HG02763 (cell line): ENCODE data around the gene POLR2F.
"Not testable (repeated sequence)": the region's sequence is repeated elsewhere in the genome, so short reads cannot be mapped to it uniquely, and the experiment has no call there.

Source experiments
- ATAC-seq: cut with Tn5 transposase; IDR thresholded peaks from one replicate; pipeline ENCODE4 v1.9.1; 2021; ENCODE audit warnings: mild to moderate bottlenecking, moderate library complexity; ENCODE audit not compliant: unreplicated experiment

POLR2F gene

DNA sequence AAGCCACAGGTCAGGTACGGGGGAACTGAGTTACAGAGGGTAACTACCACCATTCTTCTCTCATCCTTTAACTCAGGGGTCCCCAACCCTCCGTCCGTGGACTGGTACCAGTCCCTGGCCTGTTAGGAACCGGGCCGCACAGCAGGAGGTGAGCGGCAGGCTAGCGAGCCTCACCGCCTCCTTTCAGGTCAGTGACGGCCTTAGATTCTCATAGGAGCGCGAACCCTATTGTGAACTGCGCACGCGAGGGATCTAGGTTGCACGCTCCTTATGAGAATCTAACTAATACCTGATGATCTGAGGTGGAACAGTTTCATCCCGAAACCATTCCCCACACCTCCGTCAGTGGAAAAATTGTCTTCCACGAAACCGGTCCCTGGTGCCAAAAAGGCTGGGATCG lies 870 bp upstream of the POLR2F start:
- not testable (repeated sequence) for ATAC-seq

DNA sequence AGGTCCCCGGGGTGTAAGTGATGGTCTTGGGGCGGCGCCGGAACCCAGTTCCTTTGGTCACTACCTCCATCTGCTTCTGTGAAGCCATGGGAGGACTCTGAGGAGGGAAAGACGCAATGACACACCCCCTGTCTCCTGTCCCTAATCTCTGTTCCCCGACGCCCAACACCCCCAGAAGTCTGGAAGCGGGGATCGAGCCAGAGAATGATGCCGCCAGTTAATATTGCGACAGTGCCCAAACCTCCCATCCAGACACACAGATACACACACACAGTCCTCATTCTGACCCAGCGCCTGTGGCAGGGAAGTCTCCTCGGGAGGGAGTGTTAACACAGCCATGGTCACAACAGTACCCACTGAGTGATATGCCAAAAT lies 450 bp upstream of the POLR2F start:
- no peak for ATAC-seq

GRCh38 chr22:37954686-37955085 lies 1.2 kb downstream of the POLR2F start:
- no peak for ATAC-seq

DNA sequence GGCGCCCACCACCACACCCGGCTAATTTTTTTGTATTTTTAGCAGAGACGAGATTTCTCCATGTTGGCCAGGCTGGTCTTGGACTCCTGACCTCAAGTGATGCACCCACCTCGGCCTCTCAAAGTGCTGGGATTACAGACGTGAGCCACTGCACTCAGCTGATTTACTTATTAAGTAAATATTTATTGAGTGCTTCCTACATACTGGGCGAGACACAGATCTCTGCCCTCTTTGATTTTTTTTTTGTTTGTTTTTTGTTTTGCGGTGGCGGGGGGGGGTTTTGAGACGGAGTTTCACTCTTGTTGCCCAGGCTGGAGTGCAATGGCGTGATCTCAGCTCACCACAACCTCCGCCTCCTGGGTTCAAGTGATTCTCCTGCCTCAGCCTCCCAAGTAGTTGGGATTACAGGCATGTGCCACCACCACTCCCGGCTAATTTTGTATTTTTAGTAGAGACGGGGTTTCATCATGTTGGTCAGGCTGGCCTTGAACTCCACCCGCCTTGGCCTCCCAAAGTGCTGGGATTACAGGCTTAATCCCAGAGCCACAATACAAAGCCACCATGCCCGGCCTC lies 2.4 kb downstream of the POLR2F start:
- not testable (repeated sequence) for ATAC-seq

DNA sequence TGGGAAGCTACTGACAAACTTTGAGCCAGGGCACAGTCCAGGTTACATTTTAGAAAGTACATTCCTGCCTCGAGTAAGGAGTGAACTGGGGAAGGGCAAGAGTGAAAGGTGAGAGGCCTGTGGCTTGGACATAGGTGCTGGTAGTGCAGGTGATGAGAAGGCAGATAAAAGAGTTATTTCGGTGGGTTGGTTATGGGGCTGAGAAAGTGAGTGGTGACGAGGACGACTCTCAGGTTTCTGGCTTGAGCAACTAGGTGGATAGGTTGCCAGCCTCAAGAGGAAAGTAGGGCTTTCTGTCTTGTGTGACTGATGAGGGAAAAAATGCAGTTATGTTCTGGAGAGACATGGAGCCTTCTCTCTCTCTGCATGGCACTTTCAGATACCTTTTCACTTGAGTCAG lies 3.7 kb downstream of the POLR2F start:
- ATAC-seq, result no peak

GRCh38 chr22:37959231-37959825 lies 5.8 kb downstream of the POLR2F start:
- ATAC-seq, result no peak

GRCh38 chr22:37961062-37961461 lies 7.6 kb downstream of the POLR2F start:
- ATAC-seq, result no peak

GRCh38 chr22:37965940-37966664 lies 12.6 kb downstream of the POLR2F start:
- ATAC-seq, result no peak

DNA sequence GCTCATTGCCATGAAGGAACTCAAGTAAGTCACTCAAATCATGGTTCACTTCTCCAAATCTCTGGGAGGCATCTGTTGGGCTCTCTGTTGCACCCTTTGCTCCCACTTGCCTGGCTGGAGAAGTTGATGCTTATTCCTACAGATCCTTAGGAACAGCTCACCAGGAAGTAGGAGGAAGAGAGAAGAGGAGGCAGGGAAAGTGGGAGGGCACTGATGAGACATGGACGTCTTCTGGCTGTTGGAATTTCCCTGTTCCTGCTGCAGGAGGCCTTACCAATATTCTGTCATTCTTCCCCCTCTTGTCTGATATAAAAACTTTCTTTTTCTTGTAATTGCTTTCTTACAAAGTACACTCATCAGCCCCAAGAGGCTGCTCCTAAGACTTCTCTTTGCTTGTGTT lies 13.6 kb downstream of the POLR2F start:
- no peak for ATAC-seq

DNA sequence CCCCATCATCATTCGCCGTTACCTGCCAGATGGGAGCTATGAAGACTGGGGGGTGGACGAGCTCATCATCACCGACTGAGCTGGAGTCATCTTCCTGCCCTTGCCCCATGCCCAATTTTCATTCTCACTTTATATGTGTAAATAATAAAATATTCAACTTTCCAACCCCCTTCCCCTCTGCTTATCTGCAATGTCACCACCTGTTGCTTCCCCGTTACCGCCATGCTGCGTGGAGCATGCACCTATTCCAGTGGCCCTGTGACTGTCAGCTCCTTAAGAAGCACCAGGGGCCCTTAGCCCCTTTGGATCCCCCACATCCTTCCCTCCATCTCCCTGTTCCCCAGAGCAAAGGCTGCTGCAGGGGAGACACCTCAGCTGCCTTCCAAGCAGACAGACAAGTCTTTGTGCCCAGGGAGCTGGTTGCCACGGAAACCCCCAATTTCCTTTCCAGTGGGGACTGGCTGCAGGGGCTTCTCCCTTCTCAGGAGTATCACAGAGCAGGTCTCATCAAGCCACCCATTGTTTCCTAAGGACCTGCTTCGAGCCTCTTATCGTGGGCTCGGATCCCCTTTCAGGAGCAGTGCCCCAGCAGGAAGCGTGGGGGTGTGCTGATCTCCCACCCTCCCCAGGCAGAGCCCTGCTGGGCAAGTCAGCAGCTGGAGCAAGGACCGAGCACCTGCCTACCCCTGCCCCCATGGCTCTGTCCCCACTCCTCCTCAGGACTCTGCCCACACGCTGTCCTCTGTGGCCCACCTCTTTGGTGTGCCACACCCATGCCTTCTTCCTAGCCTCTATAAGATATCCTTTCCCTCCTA lies 14.3 kb downstream of the POLR2F start:
- ATAC-seq, result no peak

DNA sequence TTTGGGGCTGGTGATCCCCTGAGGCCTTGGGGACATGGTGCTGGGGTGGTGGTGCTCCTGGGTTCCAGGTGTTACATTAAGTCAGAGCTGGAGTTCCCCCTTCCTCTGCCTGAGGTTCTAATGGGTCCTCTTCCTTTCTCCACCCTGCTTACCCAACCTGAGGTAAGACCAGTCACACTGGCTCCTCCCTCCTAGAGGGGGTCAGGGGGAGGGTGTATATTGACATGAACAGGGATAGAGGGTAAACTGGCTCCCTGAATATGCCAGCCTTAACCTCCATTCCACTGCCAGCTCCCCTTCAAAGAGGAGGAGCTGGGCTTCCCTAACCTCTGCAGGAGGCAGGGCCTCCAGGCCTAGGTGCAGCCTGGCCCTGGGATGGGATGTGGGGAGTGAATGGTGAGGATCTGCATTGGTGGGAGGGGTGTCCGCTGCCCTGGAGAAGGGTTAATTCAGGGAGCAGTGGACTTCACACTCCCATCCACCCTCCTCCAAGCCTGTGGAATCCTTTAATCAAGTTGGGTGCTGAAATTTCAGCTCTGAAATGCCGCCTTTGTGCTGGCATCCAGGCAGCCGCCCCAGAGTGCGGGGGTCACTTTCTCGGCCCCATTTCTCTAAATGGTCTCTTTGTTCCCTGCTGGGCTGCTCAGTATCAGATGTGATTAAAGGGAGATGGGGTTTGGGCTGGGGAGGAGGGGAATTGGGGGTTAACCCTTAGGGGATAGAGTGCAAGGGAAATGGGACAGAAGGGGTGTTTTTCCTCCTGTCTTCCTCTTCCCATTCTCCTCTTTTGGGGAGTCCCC lies 15.2 kb downstream of the POLR2F start:
- ATAC-seq, result no peak

DNA sequence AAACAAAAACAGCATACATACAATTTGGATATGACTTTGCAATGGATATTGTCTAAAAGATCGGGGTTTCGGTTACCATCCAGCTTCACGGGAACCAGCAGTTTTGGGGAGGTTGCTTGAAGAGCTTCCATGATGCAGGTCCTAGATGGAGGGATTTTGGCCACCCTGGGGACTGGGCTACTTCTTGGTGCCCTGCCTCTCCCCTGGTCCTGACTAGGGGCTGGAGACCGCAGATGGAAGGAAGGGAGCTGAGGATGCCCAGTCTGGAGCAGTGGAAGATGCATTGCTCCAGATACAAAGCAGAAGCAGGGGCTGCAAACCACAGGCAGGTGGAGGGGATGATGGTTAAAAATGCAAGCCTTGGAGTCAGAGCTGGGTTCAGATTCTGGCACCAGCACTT lies 17.4 kb downstream of the POLR2F start:
- no peak for ATAC-seq

DNA sequence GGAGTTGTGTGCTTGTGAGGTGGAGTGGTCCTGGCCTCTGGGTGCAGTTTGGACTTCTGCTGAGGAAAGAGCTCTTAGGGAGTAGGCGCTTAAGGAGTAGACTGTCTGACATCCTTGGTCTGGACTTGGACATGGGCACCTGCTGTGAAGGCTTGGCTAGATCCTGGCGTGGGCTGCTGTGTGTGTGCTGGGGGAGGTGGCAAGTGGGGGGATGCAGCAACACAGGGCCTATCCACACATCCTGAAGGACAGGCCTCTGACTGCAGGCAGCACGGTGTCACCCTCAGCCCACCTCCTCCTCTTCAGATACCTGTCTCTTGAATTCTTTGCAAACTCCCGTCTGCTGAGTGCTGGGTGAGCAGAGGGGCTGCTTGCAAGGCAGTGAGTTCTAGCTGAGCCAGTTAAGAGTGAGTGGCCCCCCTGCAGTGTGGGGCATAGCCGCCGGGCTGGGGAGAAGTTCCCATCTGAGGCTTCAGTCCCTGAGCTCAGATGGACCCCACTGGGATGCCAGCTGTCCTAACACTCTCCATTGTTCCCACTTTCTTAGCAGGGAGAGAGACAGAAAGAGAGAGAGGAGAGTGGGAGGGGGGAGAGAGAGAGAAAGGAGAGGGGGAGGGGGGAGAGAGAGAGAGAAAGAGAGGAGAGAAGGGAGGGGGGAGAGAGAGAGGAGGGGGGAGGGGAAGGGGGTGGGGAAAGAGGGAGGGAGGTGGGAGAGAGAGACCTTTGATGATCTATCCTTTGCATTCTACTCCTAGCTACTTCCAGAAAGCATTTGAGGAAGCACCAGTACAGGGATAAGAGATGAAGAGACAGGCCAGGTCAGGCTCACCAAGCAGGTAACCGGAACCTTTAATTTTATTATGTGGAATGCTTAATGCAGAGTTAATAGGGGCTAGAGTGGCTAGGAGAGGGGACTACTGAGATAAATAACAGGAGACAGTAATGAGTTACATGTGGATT lies 18.3 kb downstream of the POLR2F start:
- ATAC-seq, result no peak

- no peak for ATAC-seq
Observed at GRCh38 chr22:37972527-37972926, 19.0 kb downstream of the POLR2F start.

GRCh38 chr22:37973271-37974170 lies 20.0 kb downstream of the POLR2F start:
- no peak for ATAC-seq

GRCh38 chr22:37975153-37975552 lies 21.7 kb downstream of the POLR2F start:
- no peak for ATAC-seq

- ATAC-seq, result not testable (repeated sequence)
Observed at GRCh38 chr22:37976022-37976421, 22.5 kb downstream of the POLR2F start.

DNA sequence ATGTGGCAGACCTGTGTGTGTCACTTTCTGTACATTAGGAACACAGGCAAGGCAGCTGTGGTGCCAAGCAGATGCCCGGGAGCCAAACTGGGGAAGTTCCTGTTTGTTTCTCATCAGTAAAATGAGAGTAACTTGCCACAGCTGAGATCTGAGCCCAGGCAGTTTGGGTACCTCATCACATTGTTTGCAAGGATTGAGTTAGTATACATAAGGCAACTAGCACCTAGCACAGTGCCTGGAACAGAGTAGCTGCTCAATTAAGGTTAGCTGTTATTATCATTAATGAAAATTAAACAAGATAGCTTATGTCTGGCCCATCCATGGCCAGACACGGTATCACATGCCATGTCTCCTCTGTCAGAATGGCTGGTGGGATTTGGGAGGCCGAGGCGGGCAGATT lies 23.0 kb downstream of the POLR2F start:
- no peak for ATAC-seq

DNA sequence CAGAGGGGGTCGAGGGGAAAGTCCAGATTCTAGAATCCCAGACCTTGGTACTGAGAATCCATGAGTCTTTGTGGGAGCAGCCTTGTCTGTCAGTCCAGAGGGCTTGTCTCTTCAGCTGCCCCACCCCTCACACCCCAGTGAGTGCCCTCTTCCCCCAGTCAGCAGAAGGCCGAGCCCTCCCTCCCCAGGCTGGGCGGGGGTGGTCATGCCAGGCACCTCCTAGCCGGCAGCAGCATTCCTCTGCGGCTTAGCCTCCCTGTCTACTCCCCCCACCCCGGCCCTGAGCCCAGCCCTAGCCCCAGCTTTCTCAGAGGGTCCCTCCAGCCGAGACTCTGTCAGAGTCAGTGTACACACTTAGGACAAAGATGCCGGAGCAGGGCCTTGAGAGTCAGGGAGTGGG lies 26.3 kb downstream of the POLR2F start:
- no peak for ATAC-seq
